Measurements from ENCODE around the gene TRIO. TPM values are rescaled to one million over a fixed set of nuclear protein-coding genes. Genes with fewer than 3 reads are reported as not detected.

Gene TRIO
- polyA plus RNA-seq, 1 of the 3 experiments (the other 2 are of a cell fraction): 229 TPM

GRCh38 chr5:14165375-14166106, 22.4 kb downstream of the TRIO start (continued):
- no peak for TF ChIP-seq REST (IDR thresholded peaks at IDR 0.05; ENCODE audit: low read depth, low read length)

- WGBS (ENCODE audit: low lambda C conversion rate): 88% methylated on average over 8 of the region's 8 CpGs
- POLR2A ChIA-PET: no interaction called here
- TF ChIP-seq FOSL2 (IDR thresholded peaks at IDR 0.05; ENCODE audit: borderline replicate concordance, low read depth) (no peak), MXI1 (IDR thresholded peaks at IDR 0.05; ENCODE audit: low read depth, low read length) (no peak), RFX5 (IDR thresholded peaks at IDR 0.05; ENCODE audit: low read length) (no peak), TEAD4 (IDR thresholded peaks at IDR 0.05; ENCODE audit: borderline replicate concordance, insufficient read depth) (no peak), ELF1 (IDR thresholded peaks at IDR 0.05) (no peak), POLR2AphosphoS5 (IDR thresholded peaks at IDR 0.05; ENCODE audit: low read depth, low read length) (no peak), JUND (IDR thresholded peaks at IDR 0.05) (no peak), MAX (IDR thresholded peaks at IDR 0.05; ENCODE audit: low read depth) (no peak), RXRA (IDR thresholded peaks at IDR 0.05; ENCODE audit: borderline replicate concordance, low read depth) (no peak), IRF3 (IDR thresholded peaks at IDR 0.05; ENCODE audit: low read depth, low read length) (no peak), CTCF (IDR thresholded peaks at IDR 0.05) (no peak), TCF12 (IDR thresholded peaks at IDR 0.05) (no peak), RAD21 (IDR thresholded peaks at IDR 0.05; ENCODE audit: low read length) (no peak), GABPA (IDR thresholded peaks at IDR 0.05; ENCODE audit: low read depth) (no peak), TAF1 (IDR thresholded peaks at IDR 0.05; ENCODE audit: borderline replicate concordance, low read depth, low read length) (no peak), PBX3 (IDR thresholded peaks at IDR 0.05) (no peak), SMC3 (IDR thresholded peaks at IDR 0.05; ENCODE audit: low read depth, low read length) (no peak), EP300 (IDR thresholded peaks at IDR 0.05; ENCODE audit: borderline replicate concordance in 1 of 2, low read depth in 1 of 2, low read length in 1 of 2) (no peak)
Observed at GRCh38 chr5:14166437-14166836, 23.3 kb downstream of the TRIO start.

More at GRCh38 chr5:14166437-14166836, 23.3 kb downstream of the TRIO start:
- Histone ChIP-seq H3K4me3 (ENCODE audit: low read depth in 2 of 2, low read length in 1 of 2) (no peak overlapping the region), H3K4me1 (ENCODE audit: control insufficient read depth in 1 of 2, insufficient read depth in 2 of 2, low read depth in 1 of 2, low read length in 1 of 2) (peaks cover 10 to 45% of the 10 kb centered on the region in 2 experiments; a peak in 3 of 4 replicates), H3K27ac (ENCODE audit: low read depth in 2 of 2, low read length in 1 of 2) (peak overlapping the region in 1 of 2 experiments; percentile 80; a peak in 2 of 4 replicates), H3F3A (replicated peaks; ENCODE audit: insufficient read depth) (peaks cover 46% of the 10 kb centered on the region), H2AFZ (ENCODE audit: low read depth) (no peak overlapping the region), H3K27me3 (ENCODE audit: insufficient read depth) (no peaks in the 10 kb centered on the region), H3K36me3 (replicated peaks in 1 of 2; ENCODE audit: control insufficient read depth in 1 of 2, insufficient read depth in 2 of 2, low read length in 1 of 2) (peaks cover 3 to 11% of the 10 kb centered on the region in 2 experiments), H3K9ac (0 out of 2 replicates have a peak overlapping the region, but pooled peaks have one; percentile 14), H3K9me3 (no peaks in the 10 kb centered on the region), H4K20me1 (ENCODE audit: insufficient read depth) (peaks cover 98% of the 10 kb centered on the region), H3K9me2 (no peaks in the 10 kb centered on the region), H3K4me2 (peak overlapping the region; percentile 64; the same call in 1 of the 2 replicates), H3K79me2 (ENCODE audit: insufficient read depth) (peaks cover 100% of the 10 kb centered on the region)
- CTCF ChIA-PET: no interaction called here
- no peak for DNase-seq
